ENCODE results near the gene PIP5KL1.

The PIP5KL1 gene

GRCh38 chr9:127915801-127916719 lies 14.5 kb downstream of the PIP5KL1 start:
- Histone ChIP-seq H3K4me2 (peak overlapping the region; percentile 97), H3K9ac (peak overlapping the region; percentile 97), H2AFZ (ENCODE audit: low read depth) (no peak overlapping the region), H3K27ac (peak overlapping the region; percentile 97), H3K4me1 (ENCODE audit: low read depth, poor library complexity, severe bottlenecking) (peaks cover 81% of the 10 kb centered on the region), H3K79me2 (ENCODE audit: insufficient read depth, low read depth) (peaks cover 64% of the 10 kb centered on the region), H4K20me1 (ENCODE audit: insufficient read depth) (no peaks in the 10 kb centered on the region), H3K27me3 (ENCODE audit: insufficient read depth, low read depth) (no peaks in the 10 kb centered on the region), H3K36me3 (ENCODE audit: insufficient read depth) (peaks cover 9% of the 10 kb centered on the region; the same call in 1 of the 2 replicates), H3K4me3 (IDR thresholded peaks at IDR 0.05; ENCODE audit: insufficient read depth, low read depth, low read length) (no peak overlapping the region)
- TF ChIP-seq CTCF (conservative IDR thresholded peaks at IDR 0.05; ENCODE audit: low read depth, low read length) = no peak

- no peak overlapping the region for H3K4me3 ChIP-seq (IDR thresholded peaks at IDR 0.05; ENCODE audit: insufficient read depth, low read depth, low read length)
- H3K4me1 ChIP-seq (ENCODE audit: low read depth, poor library complexity, severe bottlenecking) = peaks cover 81% of the 10 kb centered on the region
Measured at GRCh38 chr9:127915325-127915752, 15.2 kb downstream of the PIP5KL1 start.

GRCh38 chr9:127913682-127914081 lies 16.9 kb downstream of the PIP5KL1 start:
- Histone ChIP-seq H3K27me3 (ENCODE audit: insufficient read depth, low read depth) (no peaks in the 10 kb centered on the region), H2AFZ (ENCODE audit: low read depth) (no peak overlapping the region), H3K4me3 (IDR thresholded peaks at IDR 0.05; ENCODE audit: insufficient read depth, low read depth, low read length) (no peak overlapping the region), H3K79me2 (ENCODE audit: insufficient read depth, low read depth) (peaks cover 73% of the 10 kb centered on the region), H3K4me1 (ENCODE audit: low read depth, poor library complexity, severe bottlenecking) (peaks cover 74% of the 10 kb centered on the region), H3K36me3 (ENCODE audit: insufficient read depth) (peaks cover 14% of the 10 kb centered on the region; the same call in 1 of the 2 replicates), H4K20me1 (ENCODE audit: insufficient read depth) (no peaks in the 10 kb centered on the region), H3K9ac (no peak overlapping the region; the same call in 1 of the 2 replicates), H3K27ac (peak overlapping the region; percentile 97; the same call in 1 of the 2 replicates), H3K4me2 (peak overlapping the region; percentile 97)
- no peak for TF ChIP-seq CTCF (conservative IDR thresholded peaks at IDR 0.05; ENCODE audit: low read depth, low read length)

More at GRCh38 chr9:127915325-127915752, 15.2 kb downstream of the PIP5KL1 start:
- Histone ChIP-seq H2AFZ (ENCODE audit: low read depth) (no peak overlapping the region), H3K27ac (peak overlapping the region; percentile 97), H3K79me2 (ENCODE audit: insufficient read depth, low read depth) (peaks cover 70% of the 10 kb centered on the region), H3K27me3 (ENCODE audit: insufficient read depth, low read depth) (no peaks in the 10 kb centered on the region), H3K9ac (peak overlapping the region; percentile 97), H4K20me1 (ENCODE audit: insufficient read depth) (no peaks in the 10 kb centered on the region), H3K36me3 (ENCODE audit: insufficient read depth) (peaks cover 9% of the 10 kb centered on the region; the same call in 1 of the 2 replicates), H3K4me2 (peak overlapping the region; percentile 97)
- no peak for TF ChIP-seq CTCF (conservative IDR thresholded peaks at IDR 0.05; ENCODE audit: low read depth, low read length)

- TF ChIP-seq CTCF (conservative IDR thresholded peaks at IDR 0.05; ENCODE audit: low read depth, low read length) = no peak
- Histone ChIP-seq H3K79me2 (ENCODE audit: insufficient read depth, low read depth) (peaks cover 65% of the 10 kb centered on the region), H3K27me3 (ENCODE audit: insufficient read depth, low read depth) (no peaks in the 10 kb centered on the region), H3K27ac (peak overlapping the region; percentile 97), H2AFZ (ENCODE audit: low read depth) (no peak overlapping the region), H3K4me1 (ENCODE audit: low read depth, poor library complexity, severe bottlenecking) (peaks cover 66% of the 10 kb centered on the region), H3K4me3 (IDR thresholded peaks at IDR 0.05; ENCODE audit: insufficient read depth, low read depth, low read length) (no peak overlapping the region), H3K9ac (peak overlapping the region; percentile 4; the same call in 1 of the 2 replicates), H3K4me2 (peak overlapping the region; percentile 64), H4K20me1 (ENCODE audit: insufficient read depth) (no peaks in the 10 kb centered on the region), H3K36me3 (ENCODE audit: insufficient read depth) (peaks cover 14% of the 10 kb centered on the region; the same call in 1 of the 2 replicates)
Measured at GRCh38 chr9:127912882-127913281, 17.7 kb downstream of the PIP5KL1 start.
